Activated CD4-positive, alpha-beta T cell treated with anti-CD3 and anti-CD28 coated beads, Interleukin-2, amount 50 U/mL, for 4 hours (primary cell): ENCODE measurements around the gene TYW3.
"Not testable (repeated sequence)": the region's sequence is repeated elsewhere in the genome, so short reads cannot be mapped to it uniquely, and the experiment has no call there.

Experiments
- DNase-seq, 2 experiments: peaks; one replicate each; pipeline ENCODE4 v3.0.0-alpha.2; 2020

TYW3 gene

GRCh38 chr1:74732071-74732946 is 643 bp upstream of the TYW3 start:
- not testable (repeated sequence) for DNase-seq

DNA sequence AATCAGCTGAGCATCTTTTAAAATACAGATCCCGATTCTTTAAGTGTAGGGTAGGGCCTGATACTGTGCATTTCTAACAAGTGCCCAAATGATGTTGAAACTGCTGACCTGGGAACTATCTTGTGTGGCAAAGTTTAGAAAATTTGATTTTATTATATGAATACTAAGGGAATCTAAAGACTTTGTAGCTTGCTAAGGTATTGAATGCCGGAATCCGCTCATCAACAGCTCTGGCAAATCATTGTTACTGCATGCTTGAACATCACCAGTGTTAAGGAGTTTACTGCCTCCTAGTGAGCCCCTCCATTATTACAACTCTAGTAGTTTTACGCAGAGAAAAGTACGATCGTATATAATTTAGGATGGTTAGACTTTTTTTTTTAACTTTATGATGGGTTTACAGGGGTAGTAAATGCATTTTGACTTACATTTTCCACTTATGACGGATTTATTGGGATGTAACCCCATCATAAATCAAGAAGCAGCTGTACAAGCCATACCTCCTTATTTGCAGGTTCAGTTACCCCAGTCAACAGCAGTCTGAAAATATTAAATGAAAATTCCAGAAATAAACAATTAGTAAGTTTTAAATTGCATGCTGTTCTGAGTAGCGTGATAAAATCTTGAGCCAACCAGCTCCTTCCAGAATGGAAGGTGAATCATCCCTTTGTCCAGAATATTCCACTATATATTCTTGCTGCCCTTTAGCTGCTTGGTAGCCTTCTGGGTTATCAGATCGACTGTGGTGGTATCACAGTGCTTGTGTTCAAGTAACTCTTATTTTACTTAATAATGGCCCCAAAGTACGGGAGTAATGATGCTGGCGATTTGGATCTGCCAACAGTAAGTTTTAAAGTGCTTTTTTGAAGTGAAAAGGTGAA is 892 bp downstream of the TYW3 start:
- peak in 1 of 2 experiments; percentile 18 for DNase-seq

DNA sequence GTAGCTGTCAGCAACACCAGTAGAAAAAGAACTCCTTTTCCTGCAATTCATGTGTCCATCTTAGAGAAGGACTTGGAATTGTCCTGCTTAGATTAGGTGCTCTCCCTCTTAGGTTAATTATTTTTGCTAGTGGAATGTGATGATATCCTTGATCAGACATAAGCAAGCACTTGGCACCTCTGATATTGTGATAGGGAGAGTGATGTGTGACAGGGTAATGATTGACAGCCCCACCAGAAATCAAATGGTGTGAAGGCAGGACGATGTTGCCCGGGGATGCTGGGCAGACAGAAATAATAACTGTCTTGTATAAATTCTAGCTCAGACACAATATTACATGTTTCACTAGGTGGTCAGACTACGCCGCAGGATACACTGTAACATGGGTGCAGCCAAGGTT is 4.4 kb downstream of the TYW3 start:
- DNase-seq, result no peak

DNA sequence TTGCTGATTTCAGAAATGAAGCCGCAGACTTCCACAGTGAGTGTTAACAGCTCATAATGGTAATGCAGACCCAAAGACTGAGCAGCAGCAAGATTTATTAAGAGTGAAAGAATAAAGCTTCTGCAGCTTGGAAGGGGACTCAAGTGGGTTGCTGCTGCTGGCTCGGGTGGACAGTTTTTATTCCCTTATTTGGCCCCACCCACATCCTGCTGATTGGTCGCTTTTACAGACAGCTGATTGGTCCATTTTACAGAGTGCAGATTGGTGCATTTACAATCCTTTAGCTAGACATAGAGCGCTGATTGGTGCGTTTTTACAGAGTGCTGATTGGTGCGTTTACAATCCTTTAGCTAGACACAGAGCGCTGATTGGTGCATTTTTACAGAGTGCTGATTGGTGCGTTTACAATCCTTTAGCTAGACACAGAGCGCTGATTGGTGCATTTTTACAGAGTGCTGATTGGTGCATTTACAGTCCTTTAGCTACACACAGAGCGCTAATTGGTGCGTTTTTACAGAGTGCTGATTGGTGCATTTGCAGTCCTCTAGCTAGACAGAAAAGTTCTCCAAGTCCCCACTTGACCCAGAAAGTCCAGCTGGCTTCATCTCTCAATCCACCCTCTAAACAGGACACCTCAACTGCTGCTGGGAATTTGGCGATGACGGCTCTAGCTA is 7.5 kb downstream of the TYW3 start:
- not testable (repeated sequence) for DNase-seq

GRCh38 chr1:74745247-74745646 is 12.3 kb downstream of the TYW3 start:
- DNase-seq, result not testable (repeated sequence)

GRCh38 chr1:74748960-74749359 is 16.0 kb downstream of the TYW3 start:
- no peak for DNase-seq

GRCh38 chr1:74753104-74753503 is 20.2 kb downstream of the TYW3 start:
- DNase-seq, result no peak

DNA sequence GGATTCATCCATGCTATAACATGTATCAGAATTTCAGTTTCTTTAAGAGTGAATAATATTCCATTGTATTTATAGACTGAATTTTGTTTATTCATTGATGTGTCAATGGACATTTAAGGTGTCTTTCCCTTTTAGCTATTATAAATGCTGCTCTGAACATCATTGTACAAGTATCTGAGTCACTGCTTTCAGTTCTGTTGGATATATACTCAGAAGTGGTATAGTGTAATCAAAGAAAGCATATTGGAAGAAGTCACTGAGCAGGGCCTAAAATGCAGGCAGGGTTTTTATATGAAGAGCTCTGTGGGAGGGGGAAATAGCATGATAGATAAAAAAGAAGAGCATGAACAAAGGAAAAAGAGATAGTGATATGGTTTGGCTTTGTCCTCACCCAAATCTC is 22.5 kb downstream of the TYW3 start:
- DNase-seq, result no peak

GRCh38 chr1:74756650-74757049 is 23.7 kb downstream of the TYW3 start:
- DNase-seq, result not testable (repeated sequence)

- DNase-seq, result no peak
Observed at GRCh38 chr1:74763807-74764206, 30.9 kb downstream of the TYW3 start.

DNA sequence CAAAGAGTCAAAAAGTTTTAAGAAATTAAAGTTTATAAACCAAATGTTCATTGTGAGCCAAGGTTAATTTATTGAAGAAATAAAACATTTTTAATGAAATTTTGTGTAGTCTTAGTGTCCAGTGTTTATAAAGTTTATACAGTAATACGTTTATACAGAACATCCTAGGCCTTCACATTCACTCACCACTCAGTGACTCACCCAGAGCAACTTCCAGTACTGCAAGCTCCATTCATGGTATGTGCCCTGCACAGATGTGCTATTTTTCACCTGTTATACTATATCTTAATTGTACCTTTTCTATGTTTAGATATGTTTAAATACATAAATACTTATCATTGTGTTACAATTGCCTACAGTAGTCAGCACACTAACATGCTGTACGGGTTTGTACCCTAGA is 33.6 kb downstream of the TYW3 start:
- DNase-seq, result no peak

DNA sequence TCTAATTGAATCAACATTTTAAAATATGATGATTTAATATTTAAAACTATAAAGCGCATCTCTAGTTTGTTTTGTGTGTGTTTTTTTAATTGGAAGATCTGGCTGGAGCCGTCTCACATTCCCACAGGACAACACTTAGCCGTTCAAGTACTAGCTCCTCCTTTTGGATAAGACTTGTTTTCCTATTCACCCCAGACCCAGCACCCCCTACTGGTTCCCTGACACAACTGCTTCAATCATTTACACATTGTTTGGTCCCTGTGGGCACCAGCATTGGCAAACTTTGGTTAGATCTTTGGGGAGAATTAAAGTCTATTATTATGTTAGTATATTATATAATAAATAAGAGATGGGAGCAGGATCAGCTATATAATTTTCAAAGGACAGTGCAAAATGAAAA is 34.5 kb downstream of the TYW3 start:
- DNase-seq, result no peak

DNA sequence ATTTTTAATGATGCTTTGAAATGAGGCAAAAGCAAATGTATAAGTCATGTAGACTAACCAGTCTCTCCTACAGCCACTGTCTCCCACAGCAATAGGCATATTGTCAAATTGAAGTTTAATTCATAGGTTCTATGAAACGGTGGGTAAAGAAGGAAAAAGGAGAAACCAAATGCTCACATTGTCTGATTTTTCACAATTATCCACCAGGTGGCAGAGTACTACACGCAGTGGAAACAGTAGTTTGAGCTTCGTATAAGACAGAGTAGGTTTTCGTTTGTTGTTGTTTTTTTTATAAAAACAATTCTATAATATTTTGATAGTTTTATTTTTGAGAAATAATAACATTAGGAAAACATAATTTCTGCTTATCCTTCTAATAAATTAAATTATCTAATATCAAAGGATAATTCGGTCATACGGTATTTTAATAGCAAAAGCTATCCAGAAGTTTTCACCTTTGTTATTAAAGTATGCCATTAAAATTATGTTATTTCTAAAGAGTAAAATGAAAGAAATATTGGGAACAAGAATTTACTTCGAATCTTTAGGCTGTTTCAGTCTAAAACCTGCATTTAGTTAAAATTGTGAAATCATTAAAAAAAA is 39.1 kb downstream of the TYW3 start:
- DNase-seq, result no peak

GRCh38 chr1:74772945-74773344 is 40.0 kb downstream of the TYW3 start:
- DNase-seq, result no peak

DNA sequence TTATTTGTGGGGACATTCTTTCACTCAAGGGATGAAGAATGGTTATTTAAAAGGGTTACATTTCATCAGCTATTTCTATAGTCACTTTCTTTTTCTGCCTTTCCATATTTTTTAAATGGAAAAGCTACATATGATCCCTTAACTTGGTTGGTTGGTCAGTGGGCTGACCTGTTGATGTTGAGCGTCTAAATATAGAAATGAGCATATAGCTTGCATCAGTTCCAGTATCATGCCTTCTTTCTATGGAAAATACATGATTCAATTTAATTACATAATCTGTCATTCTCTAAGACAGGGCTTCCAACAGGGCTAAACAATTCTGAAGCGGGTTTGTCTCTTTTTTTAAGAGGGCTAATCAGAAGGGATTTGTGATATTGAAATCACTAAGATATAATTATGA is 40.6 kb downstream of the TYW3 start:
- no peak for DNase-seq

- DNase-seq, result no peak
Observed at GRCh38 chr1:74775735-74776134, 42.8 kb downstream of the TYW3 start.

- no peak for DNase-seq
Observed at GRCh38 chr1:74777525-74777924, 44.6 kb downstream of the TYW3 start.

- DNase-seq, result no peak
Observed at GRCh38 chr1:74779750-74780149, 46.8 kb downstream of the TYW3 start.

DNA sequence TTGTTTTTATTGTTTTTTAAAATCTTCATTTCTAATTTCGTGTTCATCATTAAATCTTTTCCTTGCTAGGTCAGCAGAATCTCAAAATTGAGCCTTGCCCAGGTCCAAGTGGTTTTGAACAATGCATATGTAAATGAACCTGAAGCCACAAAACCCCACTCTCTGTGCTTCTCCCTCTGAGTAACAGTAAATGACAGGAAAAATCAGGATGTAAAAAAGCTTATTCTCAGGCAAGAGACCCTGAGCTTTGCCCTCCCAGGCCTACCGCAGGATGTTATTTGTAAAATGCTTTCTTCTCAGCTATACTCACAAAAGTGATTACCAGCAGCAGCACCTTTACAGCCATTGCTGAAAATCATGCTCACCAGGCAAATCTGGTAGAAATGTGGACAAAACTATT is 47.6 kb downstream of the TYW3 start:
- DNase-seq, result no peak

GRCh38 chr1:74785944-74786343 is 53.0 kb downstream of the TYW3 start:
- no peak for DNase-seq

DNA sequence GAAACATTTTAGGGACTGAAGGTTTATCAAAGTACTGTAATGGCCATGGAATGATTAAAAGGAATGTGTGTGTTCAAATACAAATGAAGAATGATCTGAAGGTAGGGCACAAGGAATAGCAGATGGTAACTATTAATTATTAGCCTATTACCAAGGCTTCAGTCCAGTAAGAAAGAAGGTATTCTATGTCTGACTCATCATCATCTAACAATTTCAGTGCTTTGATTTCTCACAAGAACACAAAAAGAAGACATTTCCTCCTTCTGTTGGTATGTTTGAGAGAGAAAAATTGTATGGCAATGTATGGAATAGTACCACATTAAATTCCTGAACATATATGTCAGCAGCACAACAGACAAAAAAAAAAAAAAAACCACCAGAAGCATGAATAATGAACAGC is 57.5 kb downstream of the TYW3 start:
- no peak for DNase-seq

DNA sequence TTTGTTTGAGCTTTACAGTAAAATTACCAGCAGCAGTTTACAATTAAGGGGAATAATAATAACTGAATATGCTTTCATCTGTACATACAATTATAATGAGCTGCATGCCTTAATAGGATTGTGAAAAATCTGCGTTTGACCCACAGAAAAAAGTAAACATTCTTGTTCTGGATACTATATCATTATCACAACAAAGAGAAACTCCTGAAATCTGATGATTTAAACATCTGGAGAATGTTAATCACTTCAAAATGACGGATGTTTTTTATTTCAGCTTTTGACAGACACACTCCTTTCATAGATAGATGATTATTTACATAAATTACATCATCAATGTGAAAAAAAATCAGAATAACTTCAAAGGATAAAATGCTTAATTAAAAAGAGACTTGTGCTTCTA is 58.5 kb downstream of the TYW3 start:
- DNase-seq, result no peak

DNA sequence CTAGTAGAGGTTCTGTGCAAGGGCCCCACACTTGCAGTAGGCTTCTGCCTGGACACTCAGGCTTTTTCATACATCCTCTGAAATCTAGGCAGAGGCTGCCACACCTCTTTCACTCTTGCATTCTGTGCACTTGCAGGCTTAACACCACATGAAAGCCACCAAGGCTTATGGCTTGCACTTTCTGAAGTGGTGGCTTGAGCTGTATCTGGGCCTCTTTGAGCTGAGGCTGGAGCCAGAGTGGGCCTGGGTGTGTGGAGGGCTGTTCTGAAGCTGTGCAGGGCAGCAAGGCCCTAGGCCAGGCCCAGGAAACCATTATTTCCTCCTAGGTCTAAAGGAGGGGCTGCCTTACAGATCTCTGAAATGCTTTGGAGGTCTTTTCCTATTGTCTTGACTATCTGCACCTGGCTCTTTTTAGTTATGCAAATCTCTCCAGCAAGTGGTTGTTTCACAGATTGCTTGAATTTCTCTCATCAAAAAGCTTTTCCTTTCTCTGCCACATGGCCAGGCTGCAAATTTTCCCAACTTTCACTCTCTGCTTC is 66.2 kb downstream of the TYW3 start:
- no peak for DNase-seq
